ENCODE results near the gene ABCA7.
A peak's percentile ranks its signal among the peaks of the same experiment; 100 is the strongest.

Gene ABCA7

GRCh38 chr19:1084024-1084868, 44.3 kb downstream of the ABCA7 start:
- Histone ChIP-seq H3K9me3 (no peaks in the 10 kb centered on the region), H4K20me1 (peaks cover 98% of the 10 kb centered on the region), H3K36me3 (peaks cover 91% of the 10 kb centered on the region), H3K4me3 (no peak overlapping the region), H3K9ac (no peak overlapping the region), H3K27ac (no peak overlapping the region), H3K27me3 (no peaks in the 10 kb centered on the region), H3K4me2 (no peak overlapping the region), H3K4me1 (peaks cover 47% of the 10 kb centered on the region)
- no peak for TF ChIP-seq Cebpa-rat (IDR thresholded peaks at IDR 0.05)

GRCh38 chr19:1085053-1085658, 45.2 kb downstream of the ABCA7 start:
- Histone ChIP-seq H3K4me2 (no peak overlapping the region), H3K4me1 (peaks cover 51% of the 10 kb centered on the region), H4K20me1 (peaks cover 93% of the 10 kb centered on the region), H3K27me3 (no peaks in the 10 kb centered on the region), H3K9me3 (no peaks in the 10 kb centered on the region), H3K36me3 (peaks cover 87% of the 10 kb centered on the region), H3K27ac (no peak overlapping the region), H3K9ac (no peak overlapping the region), H3K4me3 (no peak overlapping the region)
- TF ChIP-seq Cebpa-rat (IDR thresholded peaks at IDR 0.05): no peak

DNA sequence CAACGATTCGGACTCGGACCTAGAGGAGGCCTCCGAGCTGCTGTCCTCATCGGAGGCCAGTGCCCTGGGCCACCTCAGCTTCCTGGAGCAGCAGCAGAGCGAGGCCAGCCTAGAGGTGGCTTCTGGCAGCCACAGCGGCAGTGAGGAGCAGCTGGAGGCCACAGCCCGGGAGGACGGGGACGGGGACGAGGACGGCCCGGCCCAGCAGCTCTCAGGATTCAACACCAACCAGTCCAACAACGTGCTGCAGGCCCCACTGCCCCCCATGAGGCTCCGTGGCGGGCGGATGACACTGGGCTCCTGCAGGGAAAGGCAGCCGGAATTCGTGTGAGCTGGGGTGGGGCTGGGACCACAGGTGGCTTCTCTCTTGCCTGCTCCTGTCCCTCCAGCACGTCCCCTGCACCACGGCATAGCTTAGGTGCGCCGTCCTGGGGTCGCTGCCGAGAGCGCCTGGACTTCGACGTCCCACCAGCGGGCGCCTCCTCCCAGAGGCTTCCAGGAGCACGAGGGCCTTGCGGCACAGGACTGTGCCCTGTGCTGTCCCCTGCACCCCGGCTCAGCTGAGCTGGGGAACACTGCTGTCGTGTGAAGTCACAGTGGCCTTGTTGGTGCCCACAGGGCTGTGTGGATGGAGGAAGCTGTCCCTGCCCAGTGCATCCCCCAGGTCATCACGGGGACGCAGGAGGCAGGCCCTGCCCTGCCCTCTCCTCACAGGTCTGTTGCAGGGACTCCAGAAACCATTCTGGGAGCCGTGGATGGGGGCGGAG, 46.0 kb downstream of the ABCA7 start:
- peaks cover 88% of the 10 kb centered on the region for H4K20me1 ChIP-seq
- H3K4me1 ChIP-seq: peaks cover 51% of the 10 kb centered on the region
- H3K27me3 ChIP-seq: no peaks in the 10 kb centered on the region
- no peak overlapping the region for H3K4me3 ChIP-seq
- no peak overlapping the region for H3K9ac ChIP-seq
- no peak for TF ChIP-seq Cebpa-rat (IDR thresholded peaks at IDR 0.05)
- H3K27ac ChIP-seq: no peak overlapping the region
- no peaks in the 10 kb centered on the region for H3K9me3 ChIP-seq
- peaks cover 86% of the 10 kb centered on the region for H3K36me3 ChIP-seq
- H3K4me2 ChIP-seq: no peak overlapping the region

DNA sequence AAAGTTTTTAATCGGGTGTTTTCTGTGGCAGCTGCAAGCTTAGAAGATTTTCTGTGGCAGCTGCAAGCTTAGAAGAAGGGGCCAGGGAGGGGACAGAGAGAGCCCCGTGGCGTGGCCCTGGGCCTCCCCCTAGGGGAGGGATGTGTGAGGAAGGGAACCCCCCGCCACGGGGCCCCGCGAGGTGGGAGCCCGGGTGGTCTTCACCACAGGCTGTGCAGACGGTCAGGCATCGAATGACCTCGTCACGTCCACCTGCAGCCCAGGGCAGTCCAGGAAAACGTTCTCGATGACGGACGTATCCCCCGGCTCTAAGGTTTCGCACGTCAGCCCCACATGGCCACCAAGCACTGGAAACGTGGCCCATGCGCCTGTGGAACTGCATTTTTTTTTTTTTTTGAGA, 46.7 kb downstream of the ABCA7 start:
- Histone ChIP-seq H3K27me3 (no peaks in the 10 kb centered on the region), H3K9me3 (no peaks in the 10 kb centered on the region), H4K20me1 (peaks cover 87% of the 10 kb centered on the region), H3K4me1 (peaks cover 51% of the 10 kb centered on the region), H3K4me3 (no peak overlapping the region), H3K36me3 (peaks cover 86% of the 10 kb centered on the region), H3K4me2 (peak overlapping the region; percentile 85), H3K27ac (peak overlapping the region; percentile 86; the same call in 1 of the 2 replicates), H3K9ac (no peak overlapping the region)
- TF ChIP-seq Cebpa-rat (IDR thresholded peaks at IDR 0.05): no peak

DNA sequence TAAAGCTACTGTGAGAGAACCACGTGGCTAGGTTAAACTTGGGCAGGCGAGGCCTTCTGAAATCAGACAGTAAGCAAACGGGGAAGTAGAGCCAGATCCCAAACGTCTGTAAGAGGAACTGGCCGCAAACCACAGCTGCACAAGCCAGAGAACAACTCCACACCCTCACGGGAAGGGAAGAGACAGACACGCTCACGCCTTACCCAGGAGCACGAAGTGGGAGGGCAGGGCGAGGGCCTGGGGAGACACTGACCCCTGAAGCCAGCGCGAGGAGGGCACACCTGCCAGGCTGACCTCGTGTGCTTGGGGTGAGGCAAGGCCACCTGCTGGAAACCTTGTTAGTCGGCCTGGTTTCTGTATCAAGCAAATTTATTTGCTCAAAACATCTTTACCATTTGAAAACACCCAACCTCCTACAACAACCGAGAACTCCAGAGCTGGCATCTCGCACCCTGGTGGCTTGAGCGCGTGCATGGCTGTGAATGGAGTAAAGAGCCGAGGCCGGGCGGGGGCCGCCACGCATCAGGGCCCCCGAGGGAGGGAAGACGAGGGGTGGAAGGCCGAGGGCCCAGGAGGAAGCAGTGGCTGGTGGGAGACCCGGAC, 48.0 kb downstream of the ABCA7 start:
- Histone ChIP-seq H3K27ac (peak overlapping the region; percentile 86), H3K36me3 (peaks cover 89% of the 10 kb centered on the region), H3K9ac (peak overlapping the region; percentile 67), H3K4me1 (peaks cover 45% of the 10 kb centered on the region), H3K9me3 (no peaks in the 10 kb centered on the region), H3K27me3 (no peaks in the 10 kb centered on the region), H3K4me3 (peak overlapping the region; percentile 29; the same call in 1 of the 2 replicates), H3K4me2 (peak overlapping the region; percentile 85), H4K20me1 (peaks cover 89% of the 10 kb centered on the region)
- no peak for TF ChIP-seq Cebpa-rat (IDR thresholded peaks at IDR 0.05)

DNA sequence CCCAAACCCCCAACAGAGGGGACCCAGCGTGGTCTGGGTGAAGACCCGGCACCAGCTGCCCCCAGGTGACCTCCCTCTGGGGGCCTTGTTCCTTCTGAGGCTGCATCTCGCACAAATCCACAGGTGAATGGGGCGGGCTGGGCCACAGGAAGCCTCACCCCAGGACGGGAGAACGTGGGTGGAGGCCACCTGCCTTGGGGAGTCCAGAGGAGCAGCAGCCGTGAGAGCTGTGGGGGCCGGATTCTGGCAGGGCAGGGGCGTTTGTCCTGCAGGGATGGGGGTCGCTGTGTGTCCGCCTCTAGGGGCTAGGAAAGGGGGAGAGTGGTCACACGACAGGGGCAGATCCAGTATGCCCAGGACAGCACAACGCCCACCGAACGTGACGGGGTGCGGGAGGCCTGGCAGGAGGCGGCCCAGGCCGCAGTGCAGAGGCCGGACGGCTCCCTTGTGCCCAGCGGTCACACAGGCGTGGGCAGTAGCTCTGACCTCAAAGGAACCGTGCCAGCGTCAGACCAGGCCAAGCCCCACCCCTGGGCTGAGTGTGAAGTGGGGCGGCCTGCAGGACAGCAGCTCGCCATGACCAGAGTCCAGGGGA, 48.6 kb downstream of the ABCA7 start:
- peaks cover 89% of the 10 kb centered on the region for H3K36me3 ChIP-seq
- H3K27me3 ChIP-seq: no peaks in the 10 kb centered on the region
- peak overlapping the region; percentile 85 for H3K4me2 ChIP-seq
- no peaks in the 10 kb centered on the region for H3K9me3 ChIP-seq
- peak overlapping the region; percentile 86 for H3K27ac ChIP-seq
- TF ChIP-seq Cebpa-rat (IDR thresholded peaks at IDR 0.05): no peak
- peaks cover 45% of the 10 kb centered on the region for H3K4me1 ChIP-seq
- peaks cover 89% of the 10 kb centered on the region for H4K20me1 ChIP-seq
- H3K9ac ChIP-seq: peak overlapping the region; percentile 67
- peak overlapping the region; percentile 29; the same call in 1 of the 2 replicates for H3K4me3 ChIP-seq

GRCh38 chr19:1089126-1089771, 49.3 kb downstream of the ABCA7 start:
- H4K20me1 ChIP-seq: peaks cover 89% of the 10 kb centered on the region
- TF ChIP-seq Cebpa-rat (IDR thresholded peaks at IDR 0.05): no peak
- peak overlapping the region; percentile 85 for H3K4me2 ChIP-seq
- H3K9ac ChIP-seq: peak overlapping the region; percentile 67
- no peaks in the 10 kb centered on the region for H3K27me3 ChIP-seq
- peaks cover 87% of the 10 kb centered on the region for H3K36me3 ChIP-seq
- H3K4me3 ChIP-seq: no peak overlapping the region
- H3K9me3 ChIP-seq: no peaks in the 10 kb centered on the region
- peaks cover 53% of the 10 kb centered on the region for H3K4me1 ChIP-seq
- peak overlapping the region; percentile 86 for H3K27ac ChIP-seq

DNA sequence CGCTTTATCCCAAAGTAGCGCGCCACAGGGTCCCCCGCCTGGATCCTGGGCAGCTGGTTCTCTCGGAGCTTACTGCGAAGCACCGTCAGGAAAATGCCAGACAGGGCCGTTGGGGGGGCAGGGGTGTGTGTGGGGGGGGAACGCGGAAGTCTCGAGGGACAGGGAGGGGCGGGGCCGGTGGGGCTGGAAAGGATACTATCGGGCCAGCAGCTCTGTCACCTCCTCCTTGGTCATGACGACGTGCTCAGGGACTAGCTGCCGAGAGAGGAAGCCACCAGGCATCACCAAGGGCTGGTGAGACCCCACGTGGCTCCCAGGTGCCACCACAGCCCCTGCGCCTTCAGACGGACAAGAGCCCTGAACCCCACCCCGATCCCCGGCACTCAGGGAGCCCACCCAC, 50.0 kb downstream of the ABCA7 start:
- no peak overlapping the region for H3K4me3 ChIP-seq
- no peak overlapping the region for H3K9ac ChIP-seq
- H3K36me3 ChIP-seq: peaks cover 80% of the 10 kb centered on the region

More for the DNA sequence above, 50.0 kb downstream of the ABCA7 start:
- H3K4me1 ChIP-seq: peaks cover 56% of the 10 kb centered on the region
- peaks cover 89% of the 10 kb centered on the region for H4K20me1 ChIP-seq
- H3K27me3 ChIP-seq: no peaks in the 10 kb centered on the region
- H3K27ac ChIP-seq: no peak overlapping the region
- no peaks in the 10 kb centered on the region for H3K9me3 ChIP-seq
- peak overlapping the region; percentile 85; the same call in 1 of the 2 replicates for H3K4me2 ChIP-seq
- TF ChIP-seq Cebpa-rat (IDR thresholded peaks at IDR 0.05): no peak
